ENCODE results near the gene FBXW11. TPM values are rescaled to one million over a fixed set of nuclear protein-coding genes. Genes with fewer than 3 reads are reported as not detected.

Gene FBXW11
- total RNA-seq, 1 experiment from 2014 or later = 69.2 TPM

DNA sequence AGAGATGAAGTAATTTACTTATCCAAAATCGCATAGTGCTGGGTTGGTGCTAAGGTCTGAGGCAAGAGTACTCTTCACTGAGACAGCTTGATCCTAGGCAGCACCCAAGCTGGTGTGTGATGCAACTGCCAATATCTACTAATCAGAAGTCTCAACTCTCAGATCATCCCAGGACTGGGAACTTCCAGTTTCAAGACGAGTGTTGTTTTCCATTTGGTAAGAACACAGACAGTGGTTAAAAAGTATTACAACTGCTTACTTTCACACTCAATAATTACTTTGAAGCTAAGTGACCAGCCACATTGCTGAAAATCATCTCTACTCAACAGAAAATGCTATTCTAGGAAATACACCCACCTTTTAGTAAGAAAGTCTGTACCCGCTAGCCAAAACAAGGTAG is 45.3 kb downstream of the FBXW11 start:
- Histone ChIP-seq H3K9ac (ENCODE audit: low read length) (no peak overlapping the region), H3F3A (ENCODE audit: low read length, unreplicated experiment) (peaks cover 4% of the 10 kb centered on the region), H3K79me2 (ENCODE audit: low read length) (peaks cover 100% of the 10 kb centered on the region), H3K9me3 (ENCODE audit: low read length) (no peaks in the 10 kb centered on the region), H3K27ac (ENCODE audit: low read length) (no peak overlapping the region), H4K20me1 (ENCODE audit: low read length) (peaks cover 18% of the 10 kb centered on the region), H3K4me3 (ENCODE audit: low read length) (no peak overlapping the region), H3K9me2 (replicated peaks; ENCODE audit: low read length) (no peaks in the 10 kb centered on the region), H3K4me1 (ENCODE audit: insufficient read depth, low read length) (peaks cover 16% of the 10 kb centered on the region), H3K4me2 (ENCODE audit: low read length) (no peak overlapping the region), H2AFZ (ENCODE audit: low read length) (no peak overlapping the region), H3K27me3 (ENCODE audit: low read length) (no peaks in the 10 kb centered on the region), H3K36me3 (ENCODE audit: low read depth, low read length) (no peaks in the 10 kb centered on the region)
- DNase-seq (no peak), ATAC-seq (no peak)
- TF ChIP-seq EZH2phosphoT487 (IDR thresholded peaks at IDR 0.05; ENCODE audit: borderline replicate concordance, low read length) (no peak), EZH2 (IDR thresholded peaks at IDR 0.05; ENCODE audit: low read length, unreplicated experiment) (no peak)
- TF ChIP-seq, protein P1, sequence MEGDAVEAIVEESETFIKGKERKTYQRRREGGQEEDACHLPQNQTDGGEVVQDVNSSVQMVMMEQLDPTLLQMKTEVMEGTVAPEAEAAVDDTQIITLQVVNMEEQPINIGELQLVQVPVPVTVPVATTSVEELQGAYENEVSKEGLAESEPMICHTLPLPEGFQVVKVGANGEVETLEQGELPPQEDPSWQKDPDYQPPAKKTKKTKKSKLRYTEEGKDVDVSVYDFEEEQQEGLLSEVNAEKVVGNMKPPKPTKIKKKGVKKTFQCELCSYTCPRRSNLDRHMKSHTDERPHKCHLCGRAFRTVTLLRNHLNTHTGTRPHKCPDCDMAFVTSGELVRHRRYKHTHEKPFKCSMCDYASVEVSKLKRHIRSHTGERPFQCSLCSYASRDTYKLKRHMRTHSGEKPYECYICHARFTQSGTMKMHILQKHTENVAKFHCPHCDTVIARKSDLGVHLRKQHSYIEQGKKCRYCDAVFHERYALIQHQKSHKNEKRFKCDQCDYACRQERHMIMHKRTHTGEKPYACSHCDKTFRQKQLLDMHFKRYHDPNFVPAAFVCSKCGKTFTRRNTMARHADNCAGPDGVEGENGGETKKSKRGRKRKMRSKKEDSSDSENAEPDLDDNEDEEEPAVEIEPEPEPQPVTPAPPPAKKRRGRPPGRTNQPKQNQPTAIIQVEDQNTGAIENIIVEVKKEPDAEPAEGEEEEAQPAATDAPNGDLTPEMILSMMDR (conservative IDR thresholded peaks at IDR 0.05; ENCODE audit: low read depth, low read length) = no peak
- POLR2A ChIA-PET (ENCODE audit: unreplicated experiment) = no interaction called here
- intact Hi-C loops (cut with micrococcal nuclease) = no loop called here
- BruUV-seq (replicated peaks) = no TSS peak
- CTCF ChIA-PET = no interaction called here

- H3K9me2 ChIP-seq (replicated peaks; ENCODE audit: low read length) = no peaks in the 10 kb centered on the region
- H3K4me3 ChIP-seq (ENCODE audit: low read length) = no peak overlapping the region
- no peak overlapping the region for H3K4me2 ChIP-seq (ENCODE audit: low read length)
- CTCF ChIA-PET = no interaction called here
- H3F3A ChIP-seq (ENCODE audit: low read length, unreplicated experiment) = peaks cover 26% of the 10 kb centered on the region
- no peaks in the 10 kb centered on the region for H3K27me3 ChIP-seq (ENCODE audit: low read length)
- H3K27ac ChIP-seq (ENCODE audit: low read length) = no peak overlapping the region
- POLR2A ChIA-PET (ENCODE audit: unreplicated experiment) = no interaction called here
- H4K20me1 ChIP-seq (ENCODE audit: low read length) = peaks cover 12% of the 10 kb centered on the region
- H3K79me2 ChIP-seq (ENCODE audit: low read length) = peaks cover 95% of the 10 kb centered on the region
- peaks cover 49% of the 10 kb centered on the region for H3K4me1 ChIP-seq (ENCODE audit: insufficient read depth, low read length)
- no peak overlapping the region for H3K9ac ChIP-seq (ENCODE audit: low read length)
- TF ChIP-seq EZH2phosphoT487 (IDR thresholded peaks at IDR 0.05; ENCODE audit: borderline replicate concordance, low read length) (no peak), EZH2 (IDR thresholded peaks at IDR 0.05; ENCODE audit: low read length, unreplicated experiment) (no peak)
- TF ChIP-seq, protein P1 (conservative IDR thresholded peaks at IDR 0.05; ENCODE audit: low read depth, low read length) = no peak
- intact Hi-C loops (cut with micrococcal nuclease) = loop anchor here (5.0 kb wide), 1 partner anchor 45 kb away; no protein-coding TSS in a partner anchor
- H3K9me3 ChIP-seq (ENCODE audit: low read length) = no peaks in the 10 kb centered on the region
- no peaks in the 10 kb centered on the region for H3K36me3 ChIP-seq (ENCODE audit: low read depth, low read length)
- H2AFZ ChIP-seq (ENCODE audit: low read length) = no peak overlapping the region
- ATAC-seq (no peak), DNase-seq (no peak)
- no TSS peak for BruUV-seq (replicated peaks)
Observed at GRCh38 chr5:171957591-171958251, 48.7 kb downstream of the FBXW11 start.

DNA sequence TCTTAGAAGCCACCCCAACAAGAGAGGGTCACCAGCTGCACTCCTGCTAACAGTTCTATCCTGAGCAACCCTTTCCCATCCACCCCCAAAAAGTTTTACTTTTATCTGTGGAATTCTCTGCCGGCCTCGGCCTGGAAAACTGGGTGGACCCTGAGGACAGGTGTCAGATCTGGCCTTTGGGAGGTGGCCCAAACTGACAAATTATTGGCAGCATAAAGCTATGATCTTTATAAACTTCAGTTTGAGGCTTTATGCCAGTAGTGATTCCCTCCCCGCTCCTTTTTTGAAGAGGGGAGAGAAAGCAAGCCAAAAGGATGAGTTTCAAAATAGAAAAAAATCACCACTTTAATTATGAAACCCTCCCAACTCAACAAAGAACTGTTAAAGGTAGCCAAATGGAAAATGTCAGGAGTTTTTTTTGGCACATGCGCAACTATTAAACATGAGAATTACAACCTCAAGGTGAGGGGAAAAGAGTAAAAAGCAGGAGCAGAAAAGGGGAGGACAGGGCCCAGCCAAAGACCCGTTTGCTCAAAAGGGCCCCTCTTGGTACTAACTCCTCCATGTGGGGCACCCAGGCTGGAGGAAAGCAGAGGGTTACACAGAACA is 49.4 kb downstream of the FBXW11 start:
- Histone ChIP-seq H3K9me2 (replicated peaks; ENCODE audit: low read length) (no peaks in the 10 kb centered on the region), H3K4me2 (ENCODE audit: low read length) (peak overlapping the region; percentile 63; the same call in 1 of the 2 replicates), H3K27me3 (ENCODE audit: low read length) (no peaks in the 10 kb centered on the region), H4K20me1 (ENCODE audit: low read length) (peaks cover 7% of the 10 kb centered on the region), H3K79me2 (ENCODE audit: low read length) (peaks cover 94% of the 10 kb centered on the region), H3K9ac (ENCODE audit: low read length) (no peak overlapping the region), H2AFZ (ENCODE audit: low read length) (no peak overlapping the region), H3K36me3 (ENCODE audit: low read depth, low read length) (no peaks in the 10 kb centered on the region), H3K27ac (ENCODE audit: low read length) (no peak overlapping the region), H3K4me3 (ENCODE audit: low read length) (no peak overlapping the region), H3F3A (ENCODE audit: low read length, unreplicated experiment) (peaks cover 26% of the 10 kb centered on the region), H3K4me1 (ENCODE audit: insufficient read depth, low read length) (peaks cover 49% of the 10 kb centered on the region), H3K9me3 (ENCODE audit: low read length) (no peaks in the 10 kb centered on the region)
- no TSS peak for BruUV-seq (replicated peaks)
- intact Hi-C loops (cut with micrococcal nuclease) = loop anchor here (5.0 kb wide), 1 partner anchor 45 kb away; no protein-coding TSS in a partner anchor
- TF ChIP-seq, protein P1 (conservative IDR thresholded peaks at IDR 0.05; ENCODE audit: low read depth, low read length) = no peak
- TF ChIP-seq EZH2 (IDR thresholded peaks at IDR 0.05; ENCODE audit: low read length, unreplicated experiment) (no peak), EZH2phosphoT487 (IDR thresholded peaks at IDR 0.05; ENCODE audit: borderline replicate concordance, low read length) (no peak)
- ATAC-seq = no peak
- DNase-seq = no peak
- ChIA-PET POLR2A (ENCODE audit: unreplicated experiment) (no interaction called here), CTCF (no interaction called here)

Data from PC-3 (cell line).